ENCODE measurements around the gene TBC1D24.

Gene TBC1D24

GRCh38 chr16:2482249-2482648 lies 7.3 kb downstream of the TBC1D24 start:
- TF ChIP-seq POLR2A (IDR thresholded peaks at IDR 0.05; ENCODE audit: extremely low read depth, insufficient read length) = no peak
- no peak for TF ChIP-seq MAX (IDR thresholded peaks at IDR 0.05; ENCODE audit: low read depth, low read length)
- no peak for TF ChIP-seq CTCF (IDR thresholded peaks at IDR 0.05; ENCODE audit: low read depth, low read length)
- no peak for TF ChIP-seq MYC (IDR thresholded peaks at IDR 0.05; ENCODE audit: low read depth, low read length)
- H3K4me3 ChIP-seq (ENCODE audit: low read depth, low read length) = no peak overlapping the region
- no peak for DNase-seq (ENCODE audit: low read depth)

GRCh38 chr16:2482708-2483534 lies 8.0 kb downstream of the TBC1D24 start:
- no peak for TF ChIP-seq MAX (IDR thresholded peaks at IDR 0.05; ENCODE audit: low read depth, low read length)
- TF ChIP-seq MYC (IDR thresholded peaks at IDR 0.05; ENCODE audit: low read depth, low read length) = no peak
- TF ChIP-seq CTCF (IDR thresholded peaks at IDR 0.05; ENCODE audit: low read depth, low read length) = no peak
- no peak for TF ChIP-seq POLR2A (IDR thresholded peaks at IDR 0.05; ENCODE audit: extremely low read depth, insufficient read length)
- H3K4me3 ChIP-seq (ENCODE audit: low read depth, low read length) = no peak overlapping the region
- no peak for DNase-seq (ENCODE audit: low read depth)

- no peak for TF ChIP-seq CTCF (IDR thresholded peaks at IDR 0.05; ENCODE audit: low read depth, low read length)
- TF ChIP-seq MAX (IDR thresholded peaks at IDR 0.05; ENCODE audit: low read depth, low read length) = no peak
- no peak for TF ChIP-seq POLR2A (IDR thresholded peaks at IDR 0.05; ENCODE audit: extremely low read depth, insufficient read length)
- no peak for TF ChIP-seq MYC (IDR thresholded peaks at IDR 0.05; ENCODE audit: low read depth, low read length)
- DNase-seq (ENCODE audit: low read depth) = no peak
- H3K4me3 ChIP-seq (ENCODE audit: low read depth, low read length) = no peak overlapping the region
These were observed 9.3 kb downstream of the TBC1D24 start for GRCh38 chr16:2483939-2484897.

GRCh38 chr16:2484898-2485508 lies 10.1 kb downstream of the TBC1D24 start:
- no peak for DNase-seq (ENCODE audit: low read depth)
- no peak overlapping the region for H3K4me3 ChIP-seq (ENCODE audit: low read depth, low read length)

More at GRCh38 chr16:2484898-2485508, 10.1 kb downstream of the TBC1D24 start:
- TF ChIP-seq MAX (IDR thresholded peaks at IDR 0.05; ENCODE audit: low read depth, low read length) (no peak), POLR2A (IDR thresholded peaks at IDR 0.05; ENCODE audit: extremely low read depth, insufficient read length) (no peak), CTCF (IDR thresholded peaks at IDR 0.05; ENCODE audit: low read depth, low read length) (no peak), MYC (IDR thresholded peaks at IDR 0.05; ENCODE audit: low read depth, low read length) (no peak)
